Cardiac fibroblast (primary cell): ENCODE data around the gene AP3D1.
"Not testable (repeated sequence)": the region's sequence is repeated elsewhere in the genome, so short reads cannot be mapped to it uniquely, and the experiment has no call there.

Experiments
- DNase-seq, 2 donors: peaks; one replicate each; pipeline versions ENCODE4 v3.0.0 to v3.0.0-alpha.2; 2010; ENCODE audit warnings: low read depth in 2 of 2
- H3K4me3 ChIP-seq, 2 donors: replicated peaks in 1 of 2; 1 replicate in 1 of 2; 2 replicates in 1 of 2; pipeline ENCODE4 v1.5.1; 2011; ENCODE audit warnings: low read depth in 2 of 2, low read length in 2 of 2, mild to moderate bottlenecking in 2 of 2, moderate library complexity in 1 of 2
- TF ChIP-seq, protein P1 (sequence below): IDR thresholded peaks from one replicate; pipeline ENCODE4 v1.5.1; 2011; ENCODE audit warnings: low read depth, mild to moderate bottlenecking, low read length, inconsistent platforms

Gene AP3D1

DNA sequence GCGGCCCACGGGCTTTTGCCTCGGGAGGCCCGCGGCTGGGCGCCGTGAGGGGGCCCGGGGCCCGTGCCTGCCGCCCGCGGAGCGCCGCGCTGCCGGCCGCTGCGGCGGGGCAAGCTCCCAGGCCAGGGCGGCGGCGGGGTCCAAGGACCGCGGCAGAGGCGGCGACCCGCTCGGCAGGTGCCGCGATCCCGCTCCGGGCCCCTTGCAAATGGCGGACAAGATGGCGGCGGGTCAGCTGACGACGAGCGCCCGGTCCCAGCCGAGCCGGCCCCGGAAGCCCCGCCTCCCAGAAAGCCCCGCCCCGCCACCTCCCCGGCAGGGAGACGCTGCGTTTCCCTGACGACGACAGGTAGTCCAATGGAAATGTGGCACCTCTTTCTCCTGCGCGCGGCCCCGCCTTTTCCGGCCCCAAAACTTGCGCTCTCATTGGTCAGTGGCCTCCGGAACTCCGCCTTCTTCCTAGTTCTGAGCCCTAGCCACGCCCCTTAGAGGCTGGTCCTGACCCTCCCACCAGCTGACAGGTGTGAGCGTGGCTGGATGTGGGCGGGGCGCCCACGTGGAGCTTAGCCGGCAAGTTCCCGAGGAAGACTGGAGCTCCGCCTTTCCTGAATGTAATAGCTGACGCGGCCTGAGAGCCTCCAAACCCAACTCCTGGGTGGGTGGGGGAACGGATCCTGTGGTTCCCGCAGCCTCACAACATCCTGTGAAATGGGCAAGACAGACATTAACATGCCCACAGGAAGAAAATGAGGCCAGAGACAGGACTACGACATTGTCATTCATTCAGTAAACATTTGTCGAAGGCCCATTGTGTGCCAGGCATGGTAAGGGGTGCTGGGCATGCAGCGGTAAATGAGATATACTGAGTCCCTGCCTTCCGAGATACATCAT, at the start of gene AP3D1:
Gene AP3D1 (minus strand): TSS at position 228 of the 891 bp plus-strand sequence. CDS start 232 bp downstream, outside the sequence.
- DNase-seq: peak; percentile 100
- TF ChIP-seq, protein P1, sequence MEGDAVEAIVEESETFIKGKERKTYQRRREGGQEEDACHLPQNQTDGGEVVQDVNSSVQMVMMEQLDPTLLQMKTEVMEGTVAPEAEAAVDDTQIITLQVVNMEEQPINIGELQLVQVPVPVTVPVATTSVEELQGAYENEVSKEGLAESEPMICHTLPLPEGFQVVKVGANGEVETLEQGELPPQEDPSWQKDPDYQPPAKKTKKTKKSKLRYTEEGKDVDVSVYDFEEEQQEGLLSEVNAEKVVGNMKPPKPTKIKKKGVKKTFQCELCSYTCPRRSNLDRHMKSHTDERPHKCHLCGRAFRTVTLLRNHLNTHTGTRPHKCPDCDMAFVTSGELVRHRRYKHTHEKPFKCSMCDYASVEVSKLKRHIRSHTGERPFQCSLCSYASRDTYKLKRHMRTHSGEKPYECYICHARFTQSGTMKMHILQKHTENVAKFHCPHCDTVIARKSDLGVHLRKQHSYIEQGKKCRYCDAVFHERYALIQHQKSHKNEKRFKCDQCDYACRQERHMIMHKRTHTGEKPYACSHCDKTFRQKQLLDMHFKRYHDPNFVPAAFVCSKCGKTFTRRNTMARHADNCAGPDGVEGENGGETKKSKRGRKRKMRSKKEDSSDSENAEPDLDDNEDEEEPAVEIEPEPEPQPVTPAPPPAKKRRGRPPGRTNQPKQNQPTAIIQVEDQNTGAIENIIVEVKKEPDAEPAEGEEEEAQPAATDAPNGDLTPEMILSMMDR: no peak
- peak within 1 kb of the TSS; percentile 95 for H3K4me3 ChIP-seq

DNA sequence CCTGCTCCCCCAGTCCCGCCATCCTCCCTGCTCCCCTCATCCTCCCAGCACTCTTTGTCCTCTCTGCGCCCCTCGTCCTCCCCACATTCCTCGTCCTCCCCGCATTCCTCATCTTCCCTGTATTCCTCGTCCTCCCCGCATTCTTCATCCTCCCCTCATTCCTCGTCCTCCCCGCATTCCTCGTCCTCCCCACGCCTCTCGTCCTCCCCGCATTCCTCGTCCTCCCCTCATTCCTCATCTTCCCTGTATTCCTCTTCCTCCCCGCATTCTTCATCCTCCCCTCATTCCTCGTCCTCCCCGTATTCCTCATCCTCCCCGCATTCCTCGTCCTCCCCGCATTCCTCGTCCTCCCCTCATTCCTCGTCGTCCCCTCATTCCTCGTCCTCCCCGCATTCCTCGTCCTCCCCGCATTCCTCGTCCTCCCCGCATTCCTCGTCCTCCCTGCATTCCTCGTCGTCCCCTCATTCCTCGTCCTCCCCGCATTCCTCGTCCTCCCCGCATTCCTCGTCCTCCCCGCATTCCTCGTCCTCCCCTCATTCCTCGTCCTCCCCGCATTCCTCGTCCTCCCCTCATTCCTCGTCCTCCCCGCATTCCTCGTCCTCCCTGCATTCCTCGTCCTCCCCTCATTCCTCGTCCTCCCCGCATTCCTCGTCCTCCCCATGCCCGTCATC, 49.4 kb upstream of the AP3D1 start:
- H3K4me3 ChIP-seq: not testable (repeated sequence)

DNA sequence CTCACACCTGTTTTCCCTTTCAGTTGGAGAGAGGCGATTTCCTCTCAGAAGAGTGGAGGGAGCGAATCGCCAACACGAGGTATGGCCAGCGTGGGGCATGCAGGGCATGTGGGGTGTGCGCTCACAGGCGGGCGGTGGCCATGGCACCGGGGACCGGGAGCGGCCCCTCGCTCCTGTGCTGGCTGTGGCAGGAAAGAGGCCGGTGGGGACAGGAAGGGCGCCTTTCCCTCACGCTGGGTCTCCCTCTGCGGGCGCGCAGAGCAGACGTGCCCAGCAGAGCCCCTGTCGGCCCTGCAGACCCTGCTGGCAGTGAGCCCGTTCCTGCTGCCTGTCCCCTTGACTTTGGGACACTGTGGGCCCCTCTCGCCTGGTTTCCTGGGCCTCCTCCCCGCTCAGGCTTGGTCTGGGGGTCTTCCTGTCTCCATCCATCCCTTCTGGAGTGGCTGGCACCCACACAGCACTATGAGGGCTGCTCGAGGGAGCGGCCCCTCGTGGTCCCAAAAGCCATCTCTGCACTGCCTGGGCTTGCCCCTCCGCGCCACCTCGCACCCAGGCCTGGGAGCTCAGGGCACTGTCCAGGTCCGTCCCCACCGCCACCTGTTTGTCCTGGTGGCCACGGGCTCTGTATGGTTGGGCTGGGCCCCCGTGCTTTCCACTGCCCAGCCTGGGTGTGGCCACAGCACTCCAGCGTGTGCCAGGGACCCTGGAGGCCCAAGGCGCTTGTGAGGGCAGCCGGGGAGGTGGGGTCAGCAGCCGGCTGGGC, 48.7 kb upstream of the AP3D1 start:
- TF ChIP-seq, protein P1: no peak
- no peak for DNase-seq
- H3K4me3 ChIP-seq: no peak overlapping the region

More for the DNA sequence above, 49.4 kb upstream of the AP3D1 start:
- not testable (repeated sequence) for DNase-seq

DNA sequence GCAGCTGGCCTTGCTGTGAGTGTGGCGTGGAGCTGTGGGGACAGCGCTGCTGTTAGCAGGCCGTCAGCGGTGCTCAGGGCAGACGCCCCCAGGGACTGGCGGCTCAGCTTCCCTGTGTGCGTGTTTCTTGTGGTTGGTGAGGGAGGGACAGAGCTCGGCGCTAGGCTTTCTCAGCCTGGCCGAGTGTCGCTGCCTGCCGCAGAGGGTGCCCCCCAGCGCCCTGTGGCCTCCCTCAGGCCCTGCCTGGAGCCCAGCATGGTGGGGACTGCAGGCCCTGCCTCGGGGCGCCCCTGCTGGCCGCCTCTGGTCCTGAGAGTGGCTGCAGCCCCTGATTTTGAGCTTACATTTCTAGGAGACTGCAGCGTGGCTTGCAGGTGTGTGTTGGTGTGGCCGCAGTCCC, 47.8 kb upstream of the AP3D1 start:
- no peak for DNase-seq
- H3K4me3 ChIP-seq: no peak overlapping the region
- TF ChIP-seq, protein P1: peak; percentile 28

DNA sequence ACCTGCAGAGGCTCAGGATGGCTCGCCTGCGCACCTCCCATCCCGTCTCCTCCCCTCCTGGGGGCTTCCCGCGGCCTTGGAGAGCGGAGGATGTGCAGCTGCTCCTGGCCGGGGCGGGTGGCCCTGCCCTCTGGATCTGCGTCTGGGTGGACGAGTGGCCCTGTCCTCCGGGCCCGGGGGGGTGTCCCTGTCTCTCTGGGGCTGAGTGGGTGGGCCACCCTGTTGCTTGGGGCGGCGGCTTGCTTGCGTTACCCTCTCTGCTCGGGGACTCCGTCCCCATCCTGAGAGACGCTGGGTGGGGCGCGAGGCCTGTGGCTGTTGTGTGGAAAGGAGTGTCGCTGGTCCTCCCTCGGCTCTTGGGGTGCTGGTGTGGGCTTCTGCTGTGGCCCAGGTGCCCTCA, 47.0 kb upstream of the AP3D1 start:
- no peak overlapping the region for H3K4me3 ChIP-seq
- DNase-seq: no peak
- TF ChIP-seq, protein P1: no peak

DNA sequence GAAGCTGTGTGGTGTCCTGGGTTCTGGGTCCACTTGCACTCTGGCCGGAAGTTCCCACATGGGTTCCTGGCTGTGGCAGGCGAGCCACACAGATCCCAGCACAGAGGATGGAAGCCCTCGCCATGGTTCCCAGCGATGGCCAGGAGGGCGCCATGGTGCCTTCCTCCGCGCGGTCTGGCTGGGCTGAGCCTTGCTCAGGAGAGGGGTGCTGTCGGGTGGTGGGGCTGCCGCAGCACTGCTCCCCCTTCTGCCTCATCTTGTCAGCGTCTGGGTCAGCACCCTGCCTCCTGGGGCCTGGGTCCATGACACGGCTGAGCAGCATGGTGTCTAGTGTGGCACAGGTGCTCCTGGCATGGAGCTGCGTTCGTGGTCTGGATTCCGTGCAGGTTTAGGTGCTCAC, 45.9 kb upstream of the AP3D1 start:
- H3K4me3 ChIP-seq: no peak overlapping the region
- TF ChIP-seq, protein P1: no peak
- no peak for DNase-seq
